Testis (tissue), 3 donors: ENCODE measurements around the gene GRM4. TPM values are rescaled to one million over a fixed set of nuclear protein-coding genes. Genes with fewer than 3 reads are reported as not detected.

Experiments used
- DNase-seq: peaks from one replicate; pipeline ENCODE4 v3.0.0-alpha.2; 2019
- H3K27ac ChIP-seq, 2 donors: fragments of 200-600 bp; sonication (generic); one replicate each; pipeline ENCODE4 v1.5.1; 2019
- H3K27me3 ChIP-seq: fragments of 200-600 bp; sonication (generic); one replicate; pipeline ENCODE4 v1.5.1; 2019
- H3K36me3 ChIP-seq: fragments of 200-600 bp; sonication (generic); one replicate; pipeline ENCODE4 v1.5.1; 2017; ENCODE audit warnings: low read depth; ENCODE audit errors: missing control alignments
- H3K4me1 ChIP-seq: fragments of 200-600 bp; sonication (generic); one replicate; pipeline ENCODE4 v1.5.1; 2019
- H3K4me3 ChIP-seq, 2 donors: fragments of 200-600 bp; sonication (generic); one replicate each; pipeline ENCODE4 v1.5.1; 2017 to 2019
- H3K9me3 ChIP-seq: fragments of 200-600 bp; sonication (generic); one replicate; pipeline ENCODE4 v1.5.1; 2017
- CTCF ChIP-seq, 3 experiments: fragments of 450-650 bp in 2 of 3; fragments of 200-600 bp in 1 of 3; sonication (generic) in 1 of 3; IDR thresholded peaks; one replicate each; pipeline ENCODE4 v1.5.1; 2016 to 2019; ENCODE audit warnings: antibody characterized with exemption in 3 of 3, mild to moderate bottlenecking in 2 of 3, moderate library complexity in 1 of 3
- POLR2A ChIP-seq: fragments of 450-650 bp; IDR thresholded peaks from one replicate; pipeline ENCODE4 v1.6.1; 2017; ENCODE audit warnings: antibody characterized with exemption, mild to moderate bottlenecking, moderate library complexity
- WGBS, 2 donors: methylation state at CpG; one replicate each; pipeline ENCODE4 v1.1.5; 2018; 5-methylcytosine and 5-hydroxymethylcytosine counted together
- intact Hi-C: fragments of 100-400 bp; cut with DNase I; formaldehyde crosslinking; loops from one replicate; pipeline ENCODE4 v1.15.1; 2023; ENCODE audit warnings: low total_unique reads
- polyA plus RNA-seq: library from polyadenylated mRNA; stranded (reverse); fragments of 350-450 nt; fragmentation: Illumina TruSeq; extraction: RNeasy Lipid Tissue Mini Kit (QIAGEN cat#74804); gene quantifications from one replicate; pipeline ENCODE4 v1.2.3, GENCODE V29; 2014; ENCODE audit warnings: low read depth, low replicate concordance; ENCODE audit not compliant: insufficient read depth
- total RNA-seq, 2 donors: library from RNA; depleted of rRNA; stranded (reverse); fragments of >200 nt; gene quantifications; one replicate each; pipeline ENCODE4 v1.2.3, GENCODE V29; 2016

GRM4 gene
- total and polyA plus RNA-seq, 3 donors from 2014 or later = 1.6 to 3.5 (median 3.5) TPM

GRCh38 chr6:34143196-34143883, 2.5 kb downstream of the GRM4 start:
- WGBS, 2 donors = 46 to 55% methylated on average over 11 to 23 of the region's 23 CpGs
- peak overlapping the region in 1 of 2 donors; percentile 52 for H3K4me3 ChIP-seq
- no peak overlapping the region for H3K27ac ChIP-seq
- H3K9me3 ChIP-seq = no peaks in the 10 kb centered on the region
- no peak for TF ChIP-seq CTCF (IDR thresholded peaks at IDR 0.05)
- TF ChIP-seq POLR2A = no peak
- H3K27me3 ChIP-seq = no peaks in the 10 kb centered on the region
- intact Hi-C loops = no loop called here
- no peaks in the 10 kb centered on the region for H3K36me3 ChIP-seq
- no peak for DNase-seq
- peaks cover 25% of the 10 kb centered on the region for H3K4me1 ChIP-seq

- no peaks in the 10 kb centered on the region for H3K27me3 ChIP-seq
- TF ChIP-seq POLR2A (no peak), CTCF (IDR thresholded peaks at IDR 0.05) (no peak)
- H3K4me3 ChIP-seq = no peak overlapping the region
- no peaks in the 10 kb centered on the region for H3K9me3 ChIP-seq
- no peak overlapping the region for H3K27ac ChIP-seq
- intact Hi-C loops = no loop called here
- peaks cover 25% of the 10 kb centered on the region for H3K4me1 ChIP-seq
- no peak for DNase-seq
- 27 to 37% methylated on average over 8 to 28 of the region's 29 CpGs for WGBS, 2 donors
- no peaks in the 10 kb centered on the region for H3K36me3 ChIP-seq
Measured at GRCh38 chr6:34142061-34142998, 3.6 kb downstream of the GRM4 start.

GRCh38 chr6:34140075-34140474, 5.8 kb downstream of the GRM4 start:
- WGBS, 2 donors = 89 to 94% methylated on average over 3 to 5 of the region's 5 CpGs
- no peaks in the 10 kb centered on the region for H3K27me3 ChIP-seq
- intact Hi-C loops = no loop called here
- no peaks in the 10 kb centered on the region for H3K36me3 ChIP-seq
- H3K4me3 ChIP-seq = no peak overlapping the region
- DNase-seq = no peak
- peaks cover 19% of the 10 kb centered on the region for H3K4me1 ChIP-seq
- no peaks in the 10 kb centered on the region for H3K9me3 ChIP-seq
- TF ChIP-seq CTCF (IDR thresholded peaks at IDR 0.05) (no peak), POLR2A (no peak)
- H3K27ac ChIP-seq = no peak overlapping the region

- H3K4me3 ChIP-seq = no peak overlapping the region
- no peak for DNase-seq
- H3K27me3 ChIP-seq = no peaks in the 10 kb centered on the region
- H3K4me1 ChIP-seq = peaks cover 10% of the 10 kb centered on the region
- no peak overlapping the region for H3K27ac ChIP-seq
- intact Hi-C loops = no loop called here
- WGBS, 2 donors = 53% methylated on average over 4 of the region's 5 CpGs; no CpG with 5 or more reads in 1 of the 2 donors
- H3K9me3 ChIP-seq = no peaks in the 10 kb centered on the region
- TF ChIP-seq CTCF (IDR thresholded peaks at IDR 0.05) = no peak
- H3K36me3 ChIP-seq = no peaks in the 10 kb centered on the region
Measured at GRCh38 chr6:34138914-34139510, 6.9 kb downstream of the GRM4 start.
